ENCODE data around the gene DTNA. TPM values are rescaled to one million over a fixed set of nuclear protein-coding genes. Genes with fewer than 3 reads are reported as not detected.
"Not testable (repeated sequence)": the region's sequence is repeated elsewhere in the genome, so short reads cannot be mapped to it uniquely, and the experiment has no call there.

Gene DTNA
- total RNA-seq, 1 donor from 2014 or later = 1.6 TPM

GRCh38 chr18:34720220-34720619, 10.1 kb downstream of the DTNA start:
- no peak for ATAC-seq
- DNase-seq (ENCODE audit: low spot score) = no peak

- DNase-seq (ENCODE audit: low spot score) = no peak
- no peak for ATAC-seq
Measured at GRCh38 chr18:34723143-34723542, 13.0 kb downstream of the DTNA start.

GRCh38 chr18:34725737-34726136, 15.6 kb downstream of the DTNA start:
- DNase-seq (ENCODE audit: low spot score); ATAC-seq: not testable (repeated sequence)

- no peak for ATAC-seq
Measured at GRCh38 chr18:34726286-34727004, 16.3 kb downstream of the DTNA start.

GRCh38 chr18:34729264-34729663, 19.2 kb downstream of the DTNA start:
- peak; percentile 84 for ATAC-seq
- DNase-seq (ENCODE audit: low spot score) = no peak

More at GRCh38 chr18:34726286-34727004, 16.3 kb downstream of the DTNA start:
- DNase-seq (ENCODE audit: low spot score) = no peak

GRCh38 chr18:34729740-34730355, 19.8 kb downstream of the DTNA start:
- no peak for ATAC-seq
- DNase-seq (ENCODE audit: low spot score) = no peak

GRCh38 chr18:34730774-34731173, 20.7 kb downstream of the DTNA start:
- no peak for ATAC-seq

GRCh38 chr18:34734056-34734455, 24.0 kb downstream of the DTNA start:
- DNase-seq (ENCODE audit: low spot score) (no peak), ATAC-seq (no peak)

More at GRCh38 chr18:34730774-34731173, 20.7 kb downstream of the DTNA start:
- DNase-seq (ENCODE audit: low spot score) = no peak

- ATAC-seq; DNase-seq (ENCODE audit: low spot score): not testable (repeated sequence)
Measured at GRCh38 chr18:34734526-34734925, 24.4 kb downstream of the DTNA start.

- no peak for DNase-seq (ENCODE audit: low spot score)
Measured at GRCh38 chr18:34738175-34738894, 28.2 kb downstream of the DTNA start.

GRCh38 chr18:34740101-34740500, 30.0 kb downstream of the DTNA start:
- no peak for ATAC-seq
- DNase-seq (ENCODE audit: low spot score) = no peak

More at GRCh38 chr18:34738175-34738894, 28.2 kb downstream of the DTNA start:
- ATAC-seq = no peak

- no peak for ATAC-seq
- DNase-seq (ENCODE audit: low spot score) = no peak
Measured at GRCh38 chr18:34740724-34741123, 30.6 kb downstream of the DTNA start.

- ATAC-seq (no peak), DNase-seq (ENCODE audit: low spot score) (no peak)
Measured at GRCh38 chr18:34741401-34741800, 31.3 kb downstream of the DTNA start.

- DNase-seq (ENCODE audit: low spot score) = no peak
- ATAC-seq = no peak
Measured at GRCh38 chr18:34742891-34743341, 32.8 kb downstream of the DTNA start.

- ATAC-seq = no peak
Measured at GRCh38 chr18:34744569-34744968, 34.5 kb downstream of the DTNA start.

GRCh38 chr18:34746614-34747013, 36.5 kb downstream of the DTNA start:
- no peak for DNase-seq (ENCODE audit: low spot score)

More at GRCh38 chr18:34744569-34744968, 34.5 kb downstream of the DTNA start:
- no peak for DNase-seq (ENCODE audit: low spot score)

GRCh38 chr18:34749721-34750120, 39.6 kb downstream of the DTNA start:
- no peak for ATAC-seq
- DNase-seq (ENCODE audit: low spot score) = no peak

More at GRCh38 chr18:34746614-34747013, 36.5 kb downstream of the DTNA start:
- no peak for ATAC-seq

GRCh38 chr18:34752056-34752455, 42.0 kb downstream of the DTNA start:
- no peak for DNase-seq (ENCODE audit: low spot score)
- ATAC-seq = no peak

- DNase-seq (ENCODE audit: low spot score) (no peak), ATAC-seq (no peak)
Measured at GRCh38 chr18:34754300-34754699, 44.2 kb downstream of the DTNA start.

- DNase-seq (ENCODE audit: low spot score) = no peak
- ATAC-seq = no peak
Measured at GRCh38 chr18:34757666-34758065, 47.6 kb downstream of the DTNA start.

- no peak for ATAC-seq
Measured at GRCh38 chr18:34758378-34758948, 48.4 kb downstream of the DTNA start.

More at GRCh38 chr18:34758378-34758948, 48.4 kb downstream of the DTNA start:
- no peak for DNase-seq (ENCODE audit: low spot score)

All from left lobe of liver (tissue), 2 donors.